HFFc6 (cell line): ENCODE results near the gene PIGO. TPM values are rescaled to one million over a fixed set of nuclear protein-coding genes. Genes with fewer than 3 reads are reported as not detected.

Experiments
- DNase-seq: peaks from one replicate; pipeline ENCODE4 v3.0.0-alpha.2; 2018
- H3K27ac Mint-ChIP-seq: 2 replicates; pipeline ENCODE4 v1.8.0; 2020; ENCODE audit warnings: mild to moderate bottlenecking, mixed read lengths
- H3K27me3 Mint-ChIP-seq: 2 replicates; pipeline ENCODE4 v1.8.0; 2021; ENCODE audit warnings: mild to moderate bottlenecking, moderate library complexity, mixed read lengths; ENCODE audit not compliant: insufficient read depth
- H3K36me3 Mint-ChIP-seq: 2 replicates; pipeline ENCODE4 v1.8.0; 2021; ENCODE audit warnings: low read depth, mixed read lengths
- H3K4me1 Mint-ChIP-seq: 2 replicates; pipeline ENCODE4 v1.8.0; 2020; ENCODE audit warnings: low read depth, mixed read lengths
- H3K4me3 Mint-ChIP-seq: 2 replicates; pipeline ENCODE4 v1.8.0; 2020; ENCODE audit warnings: mild to moderate bottlenecking, moderate library complexity, mixed read lengths
- H3K9me3 Mint-ChIP-seq: 2 replicates; pipeline ENCODE4 v1.8.0; 2020; ENCODE audit warnings: mild to moderate bottlenecking, mixed read lengths
- CTCF ChIP-seq: fragments of 200-600 bp; sonication (generic); IDR thresholded peaks from 2 replicates; pipeline ENCODE4 v1.5.0; 2021; ENCODE audit warnings: antibody characterized with exemption, mild to moderate bottlenecking
- total RNA-seq, 6 experiments: library from RNA; stranded (reverse); fragmentation: NEBNext Ultra II Directional; extraction: Animal tissue kit (Norgen Biotek cat#: 25700); gene quantifications; 2 replicates in 1 of 6; 3 replicates in 5 of 6; pipeline ENCODE4 v1.2.3, GENCODE V29; 2021

PIGO gene
- total RNA-seq, 6 experiments from 2014 or later, result 23.0 to 30.3 (median 28.3) TPM

GRCh38 chr9:35108946-35109575 lies 12.7 kb upstream of the PIGO start:
- Mint-ChIP-seq H3K27me3 (peaks cover 7% of the 10 kb centered on the region; the same call in 1 of the 2 replicates), H3K4me1 (peaks cover 50% of the 10 kb centered on the region), H3K36me3 (peaks cover 14% of the 10 kb centered on the region), H3K4me3 (peak overlapping the region; percentile 89; the same call in 1 of the 2 replicates), H3K27ac (peak overlapping the region; percentile 97), H3K9me3 (no peaks in the 10 kb centered on the region)
- DNase-seq, result no peak
- TF ChIP-seq CTCF, result no peak

GRCh38 chr9:35108461-35108860 lies 12.1 kb upstream of the PIGO start:
- Mint-ChIP-seq H3K9me3 (no peaks in the 10 kb centered on the region), H3K27me3 (peaks cover 7% of the 10 kb centered on the region), H3K4me1 (peaks cover 50% of the 10 kb centered on the region), H3K27ac (peak overlapping the region; percentile 25; the same call in 1 of the 2 replicates), H3K36me3 (peaks cover 9% of the 10 kb centered on the region), H3K4me3 (no peak overlapping the region)
- TF ChIP-seq CTCF, result no peak
- no peak for DNase-seq

GRCh38 chr9:35107297-35108290 lies 11.2 kb upstream of the PIGO start:
- Mint-ChIP-seq H3K27ac (no peak overlapping the region), H3K4me3 (no peak overlapping the region), H3K36me3 (peaks cover 8% of the 10 kb centered on the region; the same call in 1 of the 2 replicates), H3K27me3 (peaks cover 10% of the 10 kb centered on the region), H3K9me3 (no peaks in the 10 kb centered on the region), H3K4me1 (peaks cover 50% of the 10 kb centered on the region)
- TF ChIP-seq CTCF, result no peak
- no peak for DNase-seq

- no peak for TF ChIP-seq CTCF
- Mint-ChIP-seq H3K9me3 (no peaks in the 10 kb centered on the region), H3K36me3 (peaks cover 8% of the 10 kb centered on the region; the same call in 1 of the 2 replicates), H3K4me1 (peaks cover 51% of the 10 kb centered on the region), H3K27me3 (peaks cover 8% of the 10 kb centered on the region), H3K4me3 (no peak overlapping the region), H3K27ac (peak overlapping the region; percentile 26; the same call in 1 of the 2 replicates)
- no peak for DNase-seq
Measured at GRCh38 chr9:35106343-35106730, 9.9 kb upstream of the PIGO start.

- H3K9me3 Mint-ChIP-seq, result no peaks in the 10 kb centered on the region
- no peak overlapping the region for H3K4me3 Mint-ChIP-seq
- TF ChIP-seq CTCF, result no peak
- peaks cover 14% of the 10 kb centered on the region for H3K36me3 Mint-ChIP-seq
- no peak for DNase-seq
- H3K4me1 Mint-ChIP-seq, result peaks cover 56% of the 10 kb centered on the region
- peaks cover 10% of the 10 kb centered on the region for H3K27me3 Mint-ChIP-seq
- peak overlapping the region; percentile 26; the same call in 1 of the 2 replicates for H3K27ac Mint-ChIP-seq
Measured at GRCh38 chr9:35105571-35106342, 9.4 kb upstream of the PIGO start.
